Loucy (cell line): ENCODE results near the gene ACCS.

Source experiments
- EZH2phosphoT487 ChIP-seq: fragments of 200-600 bp; IDR thresholded peaks from 2 replicates; pipeline ENCODE4 v1.6.1; 2018; ENCODE audit warnings: antibody characterized with exemption, mild to moderate bottlenecking, moderate library complexity, borderline replicate concordance
- TF ChIP-seq, protein P1 (sequence below): fragments of 200-600 bp; sonication (generic); conservative IDR thresholded peaks from 2 replicates; pipeline ENCODE4 v1.5.1; 2014; ENCODE audit warnings: mild to moderate bottlenecking, antibody characterized with exemption, low read length

DNA sequence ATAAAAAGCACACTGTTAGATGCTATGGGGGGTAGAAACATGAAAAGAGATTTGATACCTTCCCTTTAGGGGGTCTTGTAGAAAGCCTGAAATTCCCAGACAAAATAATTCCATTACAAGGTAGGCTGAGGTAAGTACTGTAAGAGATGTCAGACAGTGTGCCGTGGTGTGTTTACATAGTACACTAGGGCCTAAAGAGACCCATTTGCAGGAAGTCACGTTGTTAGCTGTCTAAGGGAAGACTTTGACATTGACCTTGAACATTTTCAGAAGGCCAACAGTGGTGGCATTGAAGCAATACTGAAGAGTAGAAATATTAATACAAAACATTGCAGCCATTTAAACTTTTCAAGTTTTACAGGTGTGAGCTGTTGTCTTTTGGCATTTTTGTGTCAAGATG is 60.2 kb downstream of the ACCS start:
- TF ChIP-seq, protein P1, sequence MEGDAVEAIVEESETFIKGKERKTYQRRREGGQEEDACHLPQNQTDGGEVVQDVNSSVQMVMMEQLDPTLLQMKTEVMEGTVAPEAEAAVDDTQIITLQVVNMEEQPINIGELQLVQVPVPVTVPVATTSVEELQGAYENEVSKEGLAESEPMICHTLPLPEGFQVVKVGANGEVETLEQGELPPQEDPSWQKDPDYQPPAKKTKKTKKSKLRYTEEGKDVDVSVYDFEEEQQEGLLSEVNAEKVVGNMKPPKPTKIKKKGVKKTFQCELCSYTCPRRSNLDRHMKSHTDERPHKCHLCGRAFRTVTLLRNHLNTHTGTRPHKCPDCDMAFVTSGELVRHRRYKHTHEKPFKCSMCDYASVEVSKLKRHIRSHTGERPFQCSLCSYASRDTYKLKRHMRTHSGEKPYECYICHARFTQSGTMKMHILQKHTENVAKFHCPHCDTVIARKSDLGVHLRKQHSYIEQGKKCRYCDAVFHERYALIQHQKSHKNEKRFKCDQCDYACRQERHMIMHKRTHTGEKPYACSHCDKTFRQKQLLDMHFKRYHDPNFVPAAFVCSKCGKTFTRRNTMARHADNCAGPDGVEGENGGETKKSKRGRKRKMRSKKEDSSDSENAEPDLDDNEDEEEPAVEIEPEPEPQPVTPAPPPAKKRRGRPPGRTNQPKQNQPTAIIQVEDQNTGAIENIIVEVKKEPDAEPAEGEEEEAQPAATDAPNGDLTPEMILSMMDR = no peak
- no peak for TF ChIP-seq EZH2phosphoT487
